Esophagus muscularis mucosa (tissue), 4 donors: ENCODE data around the gene DENND2C.

ENCODE experiments used
- EP300 ChIP-seq: sonication (generic); formaldehyde crosslinking; IDR thresholded peaks from one replicate; pipeline ENCODE4 v1.6.1; 2017; ENCODE audit warnings: antibody characterized with exemption
- POLR2A ChIP-seq: fragments of 450-650 bp; IDR thresholded peaks from one replicate; pipeline ENCODE4 v1.6.1; 2017; ENCODE audit warnings: antibody characterized with exemption, moderate library complexity, mild to moderate bottlenecking, low read depth
- TF ChIP-seq, protein P1 (sequence below), 3 experiments: fragments of 200-600 bp in 2 of 3; fragments of 450-650 bp in 1 of 3; sonication (generic) in 2 of 3; IDR thresholded peaks; one replicate each; pipeline ENCODE4 v1.5.1; 2017 to 2019; ENCODE audit warnings: antibody characterized with exemption in 3 of 3, mild to moderate bottlenecking in 2 of 3, moderate library complexity in 1 of 3

DNA sequence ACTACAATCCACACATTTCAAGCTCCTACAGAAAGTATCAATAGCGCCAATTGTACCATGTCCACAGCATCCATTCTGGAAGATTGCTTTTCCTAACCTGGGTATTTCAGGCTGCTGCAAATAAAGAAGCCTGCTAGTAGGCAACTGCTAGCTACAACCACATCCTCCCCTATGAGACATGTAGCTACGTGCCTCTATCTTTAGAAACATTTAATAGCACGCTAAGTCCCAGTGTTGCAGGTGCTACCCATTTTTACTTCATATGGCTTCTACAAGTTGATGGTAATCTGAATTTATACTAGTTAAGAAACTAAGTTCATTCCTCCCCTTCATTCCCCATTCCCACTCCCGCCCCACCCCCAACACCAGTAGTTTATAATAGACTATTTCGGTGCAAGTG, 32.9 kb upstream of the DENND2C start:
- TF ChIP-seq, protein P1, sequence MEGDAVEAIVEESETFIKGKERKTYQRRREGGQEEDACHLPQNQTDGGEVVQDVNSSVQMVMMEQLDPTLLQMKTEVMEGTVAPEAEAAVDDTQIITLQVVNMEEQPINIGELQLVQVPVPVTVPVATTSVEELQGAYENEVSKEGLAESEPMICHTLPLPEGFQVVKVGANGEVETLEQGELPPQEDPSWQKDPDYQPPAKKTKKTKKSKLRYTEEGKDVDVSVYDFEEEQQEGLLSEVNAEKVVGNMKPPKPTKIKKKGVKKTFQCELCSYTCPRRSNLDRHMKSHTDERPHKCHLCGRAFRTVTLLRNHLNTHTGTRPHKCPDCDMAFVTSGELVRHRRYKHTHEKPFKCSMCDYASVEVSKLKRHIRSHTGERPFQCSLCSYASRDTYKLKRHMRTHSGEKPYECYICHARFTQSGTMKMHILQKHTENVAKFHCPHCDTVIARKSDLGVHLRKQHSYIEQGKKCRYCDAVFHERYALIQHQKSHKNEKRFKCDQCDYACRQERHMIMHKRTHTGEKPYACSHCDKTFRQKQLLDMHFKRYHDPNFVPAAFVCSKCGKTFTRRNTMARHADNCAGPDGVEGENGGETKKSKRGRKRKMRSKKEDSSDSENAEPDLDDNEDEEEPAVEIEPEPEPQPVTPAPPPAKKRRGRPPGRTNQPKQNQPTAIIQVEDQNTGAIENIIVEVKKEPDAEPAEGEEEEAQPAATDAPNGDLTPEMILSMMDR (IDR thresholded peaks at IDR 0.05): no peak
- TF ChIP-seq EP300: no peak
- TF ChIP-seq POLR2A: no peak
